GM18873 (cell line): ENCODE data around the gene TDRKH.

Experiments
- ATAC-seq: cut with Tn5 transposase; IDR thresholded peaks from one replicate; pipeline ENCODE4 v1.9.1; 2021; ENCODE audit warnings: mild to moderate bottlenecking, moderate library complexity, moderate number of reproducible peaks; ENCODE audit not compliant: unreplicated experiment, low FRiP score

Gene TDRKH

DNA sequence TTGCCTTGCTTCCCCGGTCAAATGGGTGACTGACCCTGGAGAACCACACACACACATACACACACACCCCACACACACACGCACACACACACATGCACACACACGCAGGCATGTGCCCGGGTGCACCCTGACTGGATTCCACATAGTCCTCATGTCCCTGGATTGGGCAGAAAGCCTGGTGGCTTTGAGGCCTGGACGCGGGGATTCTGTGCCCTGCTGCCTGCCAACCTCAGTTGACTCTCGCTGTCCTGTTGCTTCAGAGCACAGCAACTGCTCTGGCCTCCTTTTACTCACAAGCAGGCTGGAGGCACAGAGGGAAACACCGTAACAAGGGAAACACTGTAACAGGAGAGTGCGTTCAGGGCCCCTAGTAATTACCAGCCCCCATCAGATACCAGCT lies 34.9 kb upstream of the TDRKH start:
- ATAC-seq, result no peak

DNA sequence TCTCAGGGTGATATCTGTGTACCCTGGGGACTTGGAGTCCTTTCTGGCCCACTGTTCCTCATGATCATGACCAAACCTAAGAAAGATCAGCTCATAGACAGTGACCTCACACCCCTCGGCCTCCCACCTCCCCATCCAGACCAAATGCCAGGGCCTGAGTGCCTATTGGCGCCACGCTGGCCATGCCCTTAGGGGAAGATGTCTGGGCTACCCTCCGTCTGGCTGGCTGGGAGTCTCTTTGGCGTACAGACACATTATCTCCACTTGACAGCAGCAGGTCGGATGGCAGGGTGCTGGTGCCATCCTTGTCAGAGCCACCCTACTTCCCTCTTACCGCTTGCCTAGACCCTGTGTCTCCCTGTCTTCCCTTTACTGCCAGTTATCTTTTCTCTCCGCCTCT lies 32.9 kb upstream of the TDRKH start:
- no peak for ATAC-seq

DNA sequence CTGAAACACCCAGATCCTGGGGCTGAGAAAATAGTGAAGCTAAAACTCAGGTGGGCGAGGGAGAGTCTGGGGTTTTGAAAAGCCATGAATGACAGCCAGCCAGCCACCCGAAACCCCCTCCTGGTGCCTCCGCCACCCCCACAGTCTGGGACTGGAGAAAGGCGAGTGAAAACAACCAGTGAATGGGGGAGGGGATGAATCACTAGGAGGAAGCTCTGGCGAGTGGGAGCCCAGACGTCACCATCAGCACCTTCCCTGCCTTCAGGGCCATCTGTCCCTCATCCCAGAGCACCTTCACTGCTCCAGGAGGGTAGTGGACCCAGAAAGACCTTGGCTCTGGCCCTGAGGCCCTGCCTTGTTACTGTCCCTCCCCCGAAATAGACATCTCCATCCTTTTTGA lies 32.1 kb upstream of the TDRKH start:
- no peak for ATAC-seq

DNA sequence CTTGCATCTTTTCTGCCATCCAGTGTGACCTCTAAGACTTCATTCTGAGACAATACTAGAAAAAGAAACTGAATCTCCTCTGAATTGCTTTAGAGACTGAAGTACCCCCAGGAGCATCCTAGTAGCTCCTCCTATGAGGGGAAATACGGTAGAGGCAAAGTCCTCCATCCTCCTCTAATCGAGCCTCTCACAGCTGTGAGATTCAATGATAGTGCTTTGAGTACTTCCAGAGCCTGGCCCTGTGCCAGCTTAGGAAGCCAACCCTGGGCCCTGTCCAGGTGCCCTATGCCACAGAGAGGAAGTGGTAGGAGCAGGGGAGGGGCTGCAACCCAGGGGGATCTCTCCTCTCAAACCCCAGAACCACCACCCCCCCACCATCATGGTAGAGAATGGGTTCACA lies 30.6 kb upstream of the TDRKH start:
- no peak for ATAC-seq

DNA sequence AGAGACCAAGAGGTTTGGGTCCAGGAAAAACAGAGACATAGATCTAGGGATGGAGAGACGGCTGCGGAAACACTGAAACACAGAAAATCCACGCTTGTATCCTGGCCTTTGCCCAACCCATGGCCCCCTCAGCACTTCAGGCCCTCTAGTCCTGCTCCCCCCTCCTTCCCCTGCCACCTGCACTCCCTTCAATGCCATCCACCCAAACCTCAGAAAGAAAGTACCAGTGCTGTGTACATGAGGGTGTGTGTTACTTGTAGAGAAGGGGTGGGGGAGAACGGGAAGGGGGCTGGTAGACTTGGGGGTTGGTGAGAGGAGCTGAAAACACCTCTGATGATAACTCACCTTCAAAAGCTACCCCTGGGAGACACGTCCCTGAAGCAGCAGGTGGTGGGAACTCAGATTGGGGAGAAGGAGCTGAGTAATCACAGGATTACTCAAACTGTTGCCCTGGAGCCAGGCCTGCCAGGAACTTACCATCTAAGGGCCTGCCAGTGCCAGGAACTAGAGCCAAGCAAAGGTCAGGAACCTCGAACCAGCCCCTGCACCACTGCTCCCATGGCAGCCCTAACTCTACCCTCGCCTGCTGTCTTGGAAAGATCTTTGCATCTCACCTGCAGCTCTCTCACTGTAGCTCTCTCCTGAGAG lies 29.8 kb upstream of the TDRKH start:
- ATAC-seq, result no peak

DNA sequence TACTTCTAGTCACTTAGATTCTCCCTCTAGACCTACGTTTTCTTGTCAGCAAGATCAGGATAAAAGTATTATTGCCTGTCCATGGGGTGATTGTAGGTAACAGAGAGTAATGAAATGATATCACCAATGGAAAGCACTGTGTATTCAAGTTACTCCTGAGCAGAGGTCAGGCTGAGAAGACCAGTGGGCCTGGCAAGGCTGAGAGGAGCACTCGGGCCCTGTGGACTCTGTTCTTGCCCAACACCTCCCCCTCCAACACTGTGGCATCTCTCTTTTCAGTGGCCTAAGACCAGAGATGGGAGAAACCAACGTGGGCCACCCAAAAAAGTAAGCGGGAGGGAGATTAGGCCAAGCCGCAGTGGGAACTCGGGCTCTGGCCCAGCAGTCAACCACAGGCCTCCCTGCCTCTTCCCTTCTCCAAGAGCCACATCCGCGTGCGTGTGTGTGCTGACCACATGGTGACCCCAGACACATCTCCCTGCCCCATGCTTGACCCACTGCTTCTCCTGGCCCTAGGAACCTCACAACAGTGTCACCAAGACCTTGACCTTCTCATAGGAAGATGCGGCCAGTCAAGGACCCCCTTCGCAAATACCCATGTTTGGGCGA lies 29.0 kb upstream of the TDRKH start:
- no peak for ATAC-seq

DNA sequence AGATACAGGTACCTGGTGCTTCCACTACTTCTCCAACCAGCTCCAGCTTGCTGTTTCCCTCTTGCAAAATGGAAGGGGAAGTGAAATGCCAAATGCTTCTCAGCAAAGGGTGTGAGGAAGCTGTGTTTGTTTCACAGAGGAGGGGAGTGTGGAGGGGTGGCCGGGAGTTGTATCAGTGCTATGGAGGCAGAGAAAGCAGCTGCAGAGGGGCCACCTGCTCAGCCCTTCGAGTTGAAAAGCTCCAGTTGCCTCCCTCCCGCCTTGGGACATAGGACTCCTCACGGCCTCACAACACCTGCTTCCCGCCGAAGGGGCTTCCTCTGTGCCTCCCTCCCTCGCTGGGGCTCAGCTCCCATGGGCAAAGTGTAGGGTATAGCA lies 27.0 kb upstream of the TDRKH start:
- no peak for ATAC-seq

DNA sequence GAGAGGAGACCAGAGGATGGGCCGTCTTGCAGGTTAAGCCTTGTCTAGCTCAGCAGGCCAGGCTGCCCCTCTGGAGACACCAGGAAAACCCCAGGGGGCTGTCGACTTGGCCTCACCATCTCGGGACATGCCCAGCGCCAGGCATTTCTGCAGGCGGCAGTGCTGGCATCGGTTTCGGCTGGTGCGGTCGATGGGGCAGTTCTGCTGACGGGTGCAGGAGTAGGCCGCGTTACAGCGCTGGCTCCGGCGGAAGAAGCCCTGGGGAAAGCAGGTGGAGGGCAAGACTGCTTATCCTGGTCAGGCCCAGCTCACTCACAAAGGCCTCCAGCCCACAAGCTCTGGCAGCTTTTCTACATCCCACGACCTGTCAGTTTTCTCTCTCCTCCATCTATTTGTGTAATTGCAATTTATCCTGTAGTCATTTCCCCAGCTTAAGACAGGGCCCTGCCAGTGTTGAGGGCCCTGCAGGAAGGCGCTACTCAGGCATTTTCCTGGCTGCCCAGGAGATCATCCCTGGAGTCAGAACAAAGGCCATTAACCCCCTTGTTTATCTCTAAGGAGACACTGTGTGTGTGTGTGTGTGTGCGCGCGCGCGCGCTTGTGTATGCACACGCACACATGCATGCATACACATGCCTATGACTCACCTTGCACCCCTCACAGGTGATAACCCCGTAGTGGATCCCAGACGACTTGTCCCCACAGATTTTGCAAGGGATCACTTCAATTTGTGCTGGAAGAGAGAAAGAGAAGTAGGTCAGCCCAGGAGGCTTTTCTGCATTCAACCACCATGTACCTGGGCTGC lies 26.4 kb upstream of the TDRKH start:
- ATAC-seq, result no peak

DNA sequence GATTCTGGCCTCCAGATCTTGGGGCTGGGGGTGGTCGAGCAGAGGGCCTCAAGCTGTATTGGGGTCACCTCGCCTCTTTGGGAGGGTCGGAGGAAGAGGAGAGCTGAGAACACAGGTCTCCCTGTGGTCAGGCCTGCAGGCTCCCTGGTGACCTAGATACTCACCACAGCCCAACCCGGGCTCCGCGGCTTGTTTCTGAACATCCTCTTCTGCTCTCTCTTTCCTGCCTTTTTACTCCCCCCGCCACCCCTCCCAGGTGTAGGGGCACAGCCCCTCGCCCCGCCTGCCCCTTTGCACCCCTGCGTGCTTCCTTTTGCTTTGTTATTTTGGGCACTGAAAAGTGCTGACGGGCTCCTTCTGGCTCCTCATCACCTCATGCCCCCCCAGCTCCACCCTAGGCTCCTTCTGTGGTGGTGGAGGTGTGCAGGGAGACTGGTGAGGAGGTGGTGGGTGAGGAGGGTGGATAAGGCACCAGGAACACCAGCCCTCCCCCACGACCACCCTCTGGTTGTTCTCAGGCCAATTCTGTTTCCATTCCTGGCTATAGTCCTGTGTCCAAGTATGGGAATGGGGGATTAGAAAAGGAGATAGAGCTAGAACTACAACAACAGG lies 25.5 kb upstream of the TDRKH start:
- ATAC-seq, result no peak

DNA sequence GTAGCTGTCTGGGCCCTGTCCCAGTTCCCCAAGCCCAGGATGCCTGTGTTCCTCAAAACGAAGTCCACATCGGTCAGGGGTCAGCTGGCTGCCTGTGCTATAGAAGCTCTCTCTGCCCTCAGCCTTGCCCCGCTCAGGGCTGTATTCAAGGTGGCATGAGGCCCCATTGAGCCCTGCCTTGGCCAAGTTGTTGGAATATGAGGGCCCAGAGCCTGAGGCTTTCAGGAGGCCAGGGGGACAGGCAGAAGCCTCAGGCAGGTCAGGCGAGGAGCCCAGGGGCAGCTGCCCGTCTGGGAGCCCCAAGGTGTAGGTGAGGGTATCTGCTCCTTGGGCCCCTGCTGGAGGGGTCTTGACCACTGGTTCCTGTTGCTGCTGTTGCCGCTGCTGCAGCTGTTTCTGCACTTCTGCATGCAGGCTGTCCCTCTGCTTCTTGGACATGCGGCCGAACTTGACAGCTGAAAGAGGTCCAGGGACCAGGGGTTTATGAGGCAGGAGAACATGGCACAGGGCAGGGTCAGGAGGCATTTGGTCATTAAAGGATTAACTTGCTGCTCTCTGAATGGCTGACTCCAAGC lies 24.8 kb upstream of the TDRKH start:
- ATAC-seq, result no peak

DNA sequence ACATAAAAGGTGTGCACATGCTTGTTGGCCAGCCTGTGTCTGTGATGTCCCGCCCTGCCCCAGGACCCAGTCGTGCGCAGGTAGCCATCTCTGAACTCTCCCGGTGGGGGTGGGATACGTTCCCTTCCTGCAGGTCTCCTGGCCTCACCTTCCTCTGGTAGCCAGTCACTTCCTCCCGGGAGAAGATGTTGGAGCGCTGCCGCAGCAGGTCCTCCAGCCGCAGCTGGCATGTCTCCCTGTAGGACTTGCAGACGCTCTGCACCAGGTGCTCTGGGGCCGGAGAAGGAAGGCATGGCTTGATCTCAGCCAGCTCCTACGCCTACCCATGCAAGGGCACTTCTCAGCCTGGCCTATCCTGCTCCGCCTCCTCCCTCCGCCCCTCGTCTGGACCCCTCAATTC lies 24.1 kb upstream of the TDRKH start:
- no peak for ATAC-seq

DNA sequence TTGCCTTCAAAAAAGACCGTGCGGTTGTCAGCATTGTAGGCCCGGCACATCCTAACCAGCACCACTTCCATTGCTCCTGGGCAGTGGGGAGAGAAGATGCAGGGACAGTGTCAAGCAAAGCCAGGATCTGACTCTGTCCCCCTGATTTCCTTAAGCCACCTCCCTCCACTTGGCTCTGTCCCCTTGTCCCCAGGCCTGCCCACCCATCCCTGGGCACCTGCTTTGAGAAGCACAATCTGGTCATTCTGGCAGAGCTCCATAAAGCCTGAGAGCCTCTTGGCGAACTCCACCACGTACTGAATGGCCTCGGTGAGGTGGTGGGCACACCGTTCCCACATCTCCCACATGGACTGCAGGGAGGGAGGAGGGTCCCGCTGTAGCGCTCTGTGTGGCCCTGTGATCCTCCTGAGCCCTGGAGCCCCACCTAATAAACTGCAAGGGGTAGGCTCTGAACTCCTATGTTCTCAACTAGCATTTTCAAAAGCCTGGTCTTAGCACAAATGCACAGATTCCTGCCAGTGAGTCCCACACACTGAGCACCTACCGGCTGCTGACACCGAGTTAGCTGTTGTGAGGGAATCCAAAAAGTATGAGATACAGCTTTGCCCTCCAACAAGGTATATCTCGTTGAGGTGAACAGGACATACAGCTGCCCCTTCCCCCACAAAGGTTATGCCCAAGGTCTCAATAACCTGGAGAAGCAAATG lies 23.1 kb upstream of the TDRKH start:
- ATAC-seq, result no peak

DNA sequence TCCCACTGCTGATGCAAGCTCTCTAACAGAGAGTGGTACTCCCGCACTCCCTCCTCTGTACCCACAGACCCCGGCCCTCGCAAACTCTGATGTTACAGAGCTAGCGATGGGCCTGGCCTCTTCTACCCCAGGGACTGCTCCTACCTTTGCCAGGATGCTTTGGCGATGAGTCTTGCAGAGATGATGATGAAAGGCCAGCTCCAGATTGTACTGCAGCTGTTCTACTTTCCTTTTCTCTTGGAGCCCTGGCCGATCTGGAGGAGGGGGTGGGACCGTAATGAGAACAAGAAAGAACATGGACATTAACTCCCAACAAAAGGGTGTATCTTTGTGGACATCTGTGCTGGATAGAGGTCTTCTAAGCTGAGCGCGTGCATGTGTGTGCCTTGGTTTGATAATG lies 20.9 kb upstream of the TDRKH start:
- ATAC-seq, result no peak

DNA sequence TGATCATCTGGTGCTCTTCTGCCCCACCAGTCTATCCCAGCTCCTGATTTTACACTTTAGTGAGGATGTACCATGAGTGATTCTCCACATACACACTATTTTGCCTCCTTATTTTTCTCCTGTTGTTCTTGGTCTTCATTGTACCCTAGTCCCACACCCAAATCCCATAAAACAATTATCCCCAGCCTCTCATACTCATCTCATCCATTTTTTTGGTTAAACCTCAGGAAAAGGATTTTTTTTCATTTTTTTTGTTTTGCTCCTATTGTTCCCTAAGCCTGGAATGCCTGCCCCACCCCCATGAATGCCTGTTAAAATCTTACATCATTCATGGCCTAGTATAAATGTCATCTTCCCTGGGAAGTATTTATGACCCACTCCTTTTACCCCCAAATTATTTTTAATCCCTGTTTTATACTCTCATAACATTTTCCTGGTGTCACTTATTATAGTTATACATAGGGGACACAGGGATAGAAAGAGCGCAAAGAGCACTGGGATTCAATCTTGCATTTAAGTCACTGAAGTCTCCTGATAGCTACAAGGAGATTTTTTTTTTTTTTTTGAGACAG lies 19.8 kb upstream of the TDRKH start:
- ATAC-seq, result no peak

DNA sequence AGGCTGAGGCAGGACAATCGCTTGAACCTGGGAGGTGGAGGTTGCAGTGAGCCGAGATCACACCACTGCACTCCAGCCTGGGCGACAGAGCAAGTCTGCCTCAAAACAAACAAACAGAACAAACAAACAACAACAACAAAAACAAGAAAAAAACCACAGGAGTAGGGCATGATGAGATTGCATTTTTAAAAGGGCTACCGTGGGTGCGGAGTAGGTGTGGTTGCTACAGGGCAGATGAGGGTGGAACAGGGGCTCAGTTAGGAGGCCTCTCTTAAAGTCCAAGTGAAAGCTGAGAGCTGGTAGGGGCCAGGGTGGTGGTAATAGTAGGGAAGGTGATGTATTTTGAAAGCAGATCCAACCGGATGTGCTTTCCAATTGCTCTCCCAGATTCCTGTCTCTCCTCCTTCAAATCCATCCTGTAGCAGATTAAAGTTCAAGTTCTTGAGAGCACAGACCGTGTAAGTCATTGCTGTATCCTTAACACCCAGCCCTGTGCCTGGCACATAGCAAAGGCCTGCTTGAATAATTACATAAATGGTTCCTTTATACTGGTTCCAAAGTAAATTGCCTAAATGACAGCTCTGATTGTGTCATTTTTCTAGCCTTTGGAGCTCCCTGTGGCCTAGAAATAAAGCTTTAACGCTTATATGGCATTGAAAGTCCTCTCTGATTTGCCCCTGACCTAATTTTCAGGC lies 19.1 kb upstream of the TDRKH start:
- ATAC-seq, result no peak

DNA sequence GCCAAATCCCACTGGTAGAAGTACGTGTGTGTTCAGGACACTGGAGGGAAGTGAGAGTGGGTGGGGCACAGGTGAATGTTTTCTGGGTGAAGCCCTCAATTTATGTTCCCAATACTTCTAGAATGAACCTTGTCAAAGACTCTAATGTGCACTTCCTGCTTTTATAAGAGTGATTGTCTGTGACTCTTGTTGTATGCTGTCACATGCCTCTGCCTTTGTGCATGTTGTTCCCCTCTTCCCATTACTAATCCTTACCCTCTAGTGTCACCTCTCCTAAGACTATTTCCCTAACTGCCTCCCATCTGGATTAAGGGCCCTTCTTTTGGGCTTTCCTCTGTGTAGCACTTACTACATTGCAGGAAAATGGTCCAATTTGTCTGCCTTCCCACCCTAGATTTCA lies 17.5 kb upstream of the TDRKH start:
- no peak for ATAC-seq

DNA sequence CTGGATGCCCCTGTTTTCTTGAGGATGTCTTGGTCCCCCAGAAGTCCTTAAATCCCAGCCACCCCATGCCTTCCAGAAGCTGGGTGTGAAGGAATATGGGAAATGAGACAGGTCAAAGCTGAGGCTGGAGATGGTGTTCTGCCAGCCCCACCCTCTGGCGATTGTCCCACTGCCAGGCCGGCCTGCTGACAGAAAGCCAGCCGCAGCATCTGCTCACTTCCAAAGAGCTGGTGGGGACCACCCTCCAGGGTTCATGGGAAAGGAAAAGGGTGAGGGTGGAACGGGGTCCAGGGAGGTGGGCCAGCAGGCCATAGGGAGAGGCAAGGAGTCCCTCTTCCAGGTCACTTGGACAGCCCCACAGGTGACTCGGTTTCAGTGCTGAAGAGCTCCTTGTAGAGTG lies 16.8 kb upstream of the TDRKH start:
- no peak for ATAC-seq

DNA sequence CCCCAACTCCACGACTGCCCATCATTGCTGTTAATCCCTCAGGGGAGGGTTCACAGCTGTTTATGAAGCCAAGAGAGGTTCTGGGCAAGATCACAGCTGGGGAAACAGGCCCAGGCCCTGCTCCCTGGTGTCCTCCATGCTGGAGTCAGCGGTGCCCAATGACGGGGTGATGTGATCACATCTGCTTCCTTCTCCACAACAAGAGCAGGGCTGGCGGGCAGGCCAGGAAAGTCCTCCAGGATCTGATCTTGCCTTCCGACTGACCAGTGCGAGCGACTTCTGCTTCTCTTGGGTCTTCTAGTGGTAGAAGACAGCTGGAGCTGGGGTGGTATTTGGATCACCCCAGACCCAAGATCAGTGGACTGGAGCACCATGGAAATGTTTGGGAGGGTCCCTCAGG lies 15.9 kb upstream of the TDRKH start:
- ATAC-seq, result no peak

DNA sequence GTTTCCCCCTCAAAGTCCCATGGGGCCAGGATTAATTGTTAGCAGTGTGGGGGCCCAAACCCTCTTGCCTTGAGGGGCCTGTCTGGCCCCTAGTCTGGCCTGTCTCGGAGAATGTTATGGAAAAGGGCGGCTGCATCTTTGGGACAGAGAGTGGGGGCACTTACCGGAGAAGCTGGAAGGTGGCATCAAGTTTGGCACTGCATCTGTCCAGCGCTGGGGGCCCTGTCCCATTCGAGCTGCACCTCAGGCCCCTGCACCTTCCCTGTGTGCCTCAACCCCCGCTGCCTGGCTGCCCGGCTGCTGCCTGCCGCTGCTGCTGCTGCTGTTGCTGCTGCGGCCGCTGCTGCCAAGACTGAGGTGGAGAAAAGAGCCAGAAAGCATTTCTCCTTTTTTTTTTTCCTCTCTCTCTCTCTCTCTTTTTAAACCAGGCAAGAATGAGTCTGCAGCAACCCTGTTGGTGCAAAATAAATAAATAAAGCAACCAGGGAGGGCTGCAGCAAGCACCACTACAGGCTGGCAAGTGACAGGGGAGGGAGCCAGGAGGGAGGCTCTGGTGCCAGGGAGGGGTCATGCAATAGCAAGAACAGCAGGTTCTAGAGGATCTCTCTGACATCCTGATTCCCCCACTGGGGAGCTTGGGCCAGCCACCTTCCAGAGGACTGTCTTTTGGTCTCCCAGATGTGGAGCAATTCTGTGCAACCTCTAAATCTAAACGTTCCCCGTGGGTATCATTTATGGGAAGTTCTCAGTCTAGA lies 14.9 kb upstream of the TDRKH start, which contains the start of gene LINGO4:
LINGO4 (minus strand) TSS at position 354 of the 755 bp plus-strand sequence. CDS start 2,715 bp downstream, outside the sequence.
- ATAC-seq, result no peak
